K562 (cell line): ENCODE results near the gene VPS13D. TPM values are rescaled to one million over a fixed set of nuclear protein-coding genes. Genes with fewer than 3 reads are reported as not detected.

ENCODE experiments used
- ARHGAP35 ChIP-seq: fragments of 450-650 bp; IDR thresholded peaks from 2 replicates; pipeline ENCODE4 v1.6.1; 2018; ENCODE audit not compliant: partially characterized antibody
- ARNT ChIP-seq, 2 experiments: fragments of 450-650 bp; IDR thresholded peaks; 2 replicates each; pipeline ENCODE4 v1.6.1; 2016; ENCODE audit warnings: mild to moderate bottlenecking in 1 of 2
- ATF7 ChIP-seq: fragments of 450-650 bp; IDR thresholded peaks from 2 replicates; pipeline ENCODE4 v1.7.1; 2014; ENCODE audit warnings: mild to moderate bottlenecking, moderate library complexity
- CREB3 ChIP-seq: fragments of 450-650 bp; conservative IDR thresholded peaks from 2 replicates; pipeline ENCODE4 v1.6.1; 2016; ENCODE audit warnings: missing genetic modification characterization, low read depth, mild to moderate bottlenecking, missing compliant biosample characterization, moderate library complexity
- HDAC1 ChIP-seq, 2 experiments: fragments of 450-650 bp; IDR thresholded peaks; 2 replicates each; pipeline ENCODE4 v1.6.1; 2016 to 2017; ENCODE audit warnings: inconsistent platforms in 1 of 2, mild to moderate bottlenecking in 1 of 2, moderate library complexity in 1 of 2
- NFIC ChIP-seq: fragments of 450-650 bp; IDR thresholded peaks from 2 replicates; pipeline ENCODE4 v1.6.1; 2017; ENCODE audit warnings: mild to moderate bottlenecking, inconsistent platforms
- PATZ1 ChIP-seq: fragments of 250-450 bp; sonication (Bioruptor Pico); IDR thresholded peaks from 2 replicates; pipeline ENCODE4 v1.5.0; 2020; ENCODE audit warnings: mild to moderate bottlenecking, borderline replicate concordance
- PCBP1 ChIP-seq: fragments of 200-400 bp; formaldehyde crosslinking; IDR thresholded peaks from 2 replicates; pipeline ENCODE4 v1.6.1; 2018; ENCODE audit warnings: mild to moderate bottlenecking, low read depth, low read length; ENCODE audit not compliant: poor library complexity, severe bottlenecking
- POLR2AphosphoS5 ChIP-seq: IDR thresholded peaks from 2 replicates; pipeline ENCODE4 v1.6.1; 2011; ENCODE audit warnings: mild to moderate bottlenecking, low read depth, low read length, moderate library complexity; ENCODE audit not compliant: control insufficient read depth, insufficient read depth
- SMAD4 ChIP-seq: fragments of 250-450 bp; sonication (Bioruptor Pico); conservative IDR thresholded peaks from 2 replicates; pipeline ENCODE4 v1.8.0; 2021; ENCODE audit warnings: inconsistent platforms, mild to moderate bottlenecking, moderate library complexity
- TSC22D4 ChIP-seq: fragments of 450-650 bp; IDR thresholded peaks from 2 replicates; pipeline ENCODE4 v1.6.1; 2016; ENCODE audit warnings: missing genetic modification characterization, missing biosample characterization, control low read depth
- ZKSCAN1 ChIP-seq: fragments of 150-350 bp; IDR thresholded peaks from 2 replicates; pipeline ENCODE4 v1.6.1; 2016; ENCODE audit warnings: low read depth, low read length
- ZNF197 ChIP-seq: fragments of 200-800 bp; sonication (Bioruptor generic); IDR thresholded peaks from 2 replicates; pipeline ENCODE4 v1.6.1; 2016; ENCODE audit warnings: low read depth, missing genetic modification characterization, missing compliant biosample characterization
- ZNF217 ChIP-seq: sonication (generic); formaldehyde crosslinking; IDR thresholded peaks from 2 replicates; pipeline ENCODE4 v1.8.0; 2022; ENCODE audit warnings: mild to moderate bottlenecking, missing genetic modification reagents
- ZNF274 ChIP-seq: IDR thresholded peaks from 2 replicates; pipeline ENCODE4 v1.6.1; 2011; ENCODE audit warnings: low read depth, mild to moderate bottlenecking, low read length, moderate library complexity, borderline replicate concordance
- ZNF3 ChIP-seq: fragments of 250-450 bp; sonication (Bioruptor Pico); IDR thresholded peaks from 2 replicates; pipeline ENCODE4 v1.5.0; 2021; ENCODE audit warnings: mild to moderate bottlenecking, moderate library complexity
- polyA plus RNA-seq, 8 experiments: library from polyadenylated mRNA; depleted of rRNA in 4 of 8; stranded (reverse) in 5 of 8; unstranded in 3 of 8; fragments of >200 nt; fragmentation: Nextera tagmentation in 2 of 8; fragmentation: Illumina TruSeq in 1 of 8; extraction: Ambion mirVana in 2 of 8; extraction: Trizol in 1 of 8; gene quantifications; 2 replicates each; pipeline versions ENCODE4 v1.2.1 to v1.2.3, GENCODE V29; 2011 to 2014; ENCODE audit warnings: inconsistent platforms in 1 of 8, missing spikeins in 1 of 8
- total RNA-seq, 7 experiments: library from RNA; depleted of rRNA in 6 of 7; stranded (reverse); fragments of >200 nt in 6 of 7; fragmentation: Illumina TruSeq in 2 of 7; extraction: Trizol in 2 of 7; gene quantifications; 2 replicates each; pipeline versions ENCODE4 v1.2.1 to v1.2.3, GENCODE V29; 2011 to 2021; ENCODE audit warnings: low replicate concordance in 1 of 7
- TF ChIP-seq, protein P1 (sequence below): fragments of 450-650 bp; IDR thresholded peaks from 2 replicates; pipeline ENCODE4 v1.6.1; 2016; ENCODE audit warnings: borderline replicate concordance
- TF ChIP-seq, protein P2 (sequence below): fragments of 150-350 bp; IDR thresholded peaks from 2 replicates; pipeline ENCODE4 v1.6.1; 2014; ENCODE audit warnings: low read depth, mild to moderate bottlenecking, low read length, borderline replicate concordance

VPS13D gene
- total and polyA plus RNA-seq, 9 of the 15 experiments (the other 6 are each of a cell fraction or from before 2014, with no cell fraction given), result 6.1 to 51.5 (median 38.5) TPM

- TF ChIP-seq PATZ1 (no peak), ATF7 (no peak), CREB3 (tag) (no peak), NFIC (peak; percentile 43), SMAD4 (0 out of 2 replicates have a peak, but pooled peaks have one; percentile 31), PCBP1 (no peak), ARNT (IDR thresholded peaks at IDR 0.05) (0 out of 4 replicates have a peak, but pooled peaks of 1 of the 2 experiments have one; percentile 21), ZNF197 (CRISPR knock-in tag) (no peak), ZNF217 (no peak), ZNF274 (no peak), ZNF3 (CRISPR knock-in tag) (no peak), POLR2AphosphoS5 (0 out of 2 replicates have a peak, but pooled peaks have one; percentile 18), TSC22D4 (tag) (no peak), HDAC1 (IDR thresholded peaks at IDR 0.05) (peak; percentile 55 to 80; a peak in 2 of 4 replicates), ARHGAP35 (no peak), ZKSCAN1 (no peak)
- TF ChIP-seq, protein P1, sequence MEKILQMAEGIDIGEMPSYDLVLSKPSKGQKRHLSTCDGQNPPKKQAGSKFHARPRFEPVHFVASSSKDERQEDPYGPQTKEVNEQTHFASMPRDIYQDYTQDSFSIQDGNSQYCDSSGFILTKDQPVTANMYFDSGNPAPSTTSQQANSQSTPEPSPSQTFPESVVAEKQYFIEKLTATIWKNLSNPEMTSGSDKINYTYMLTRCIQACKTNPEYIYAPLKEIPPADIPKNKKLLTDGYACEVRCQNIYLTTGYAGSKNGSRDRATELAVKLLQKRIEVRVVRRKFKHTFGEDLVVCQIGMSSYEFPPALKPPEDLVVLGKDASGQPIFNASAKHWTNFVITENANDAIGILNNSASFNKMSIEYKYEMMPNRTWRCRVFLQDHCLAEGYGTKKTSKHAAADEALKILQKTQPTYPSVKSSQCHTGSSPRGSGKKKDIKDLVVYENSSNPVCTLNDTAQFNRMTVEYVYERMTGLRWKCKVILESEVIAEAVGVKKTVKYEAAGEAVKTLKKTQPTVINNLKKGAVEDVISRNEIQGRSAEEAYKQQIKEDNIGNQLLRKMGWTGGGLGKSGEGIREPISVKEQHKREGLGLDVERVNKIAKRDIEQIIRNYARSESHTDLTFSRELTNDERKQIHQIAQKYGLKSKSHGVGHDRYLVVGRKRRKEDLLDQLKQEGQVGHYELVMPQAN, result peak; percentile 38; the same call in 1 of the 2 replicates
- TF ChIP-seq, protein P2, sequence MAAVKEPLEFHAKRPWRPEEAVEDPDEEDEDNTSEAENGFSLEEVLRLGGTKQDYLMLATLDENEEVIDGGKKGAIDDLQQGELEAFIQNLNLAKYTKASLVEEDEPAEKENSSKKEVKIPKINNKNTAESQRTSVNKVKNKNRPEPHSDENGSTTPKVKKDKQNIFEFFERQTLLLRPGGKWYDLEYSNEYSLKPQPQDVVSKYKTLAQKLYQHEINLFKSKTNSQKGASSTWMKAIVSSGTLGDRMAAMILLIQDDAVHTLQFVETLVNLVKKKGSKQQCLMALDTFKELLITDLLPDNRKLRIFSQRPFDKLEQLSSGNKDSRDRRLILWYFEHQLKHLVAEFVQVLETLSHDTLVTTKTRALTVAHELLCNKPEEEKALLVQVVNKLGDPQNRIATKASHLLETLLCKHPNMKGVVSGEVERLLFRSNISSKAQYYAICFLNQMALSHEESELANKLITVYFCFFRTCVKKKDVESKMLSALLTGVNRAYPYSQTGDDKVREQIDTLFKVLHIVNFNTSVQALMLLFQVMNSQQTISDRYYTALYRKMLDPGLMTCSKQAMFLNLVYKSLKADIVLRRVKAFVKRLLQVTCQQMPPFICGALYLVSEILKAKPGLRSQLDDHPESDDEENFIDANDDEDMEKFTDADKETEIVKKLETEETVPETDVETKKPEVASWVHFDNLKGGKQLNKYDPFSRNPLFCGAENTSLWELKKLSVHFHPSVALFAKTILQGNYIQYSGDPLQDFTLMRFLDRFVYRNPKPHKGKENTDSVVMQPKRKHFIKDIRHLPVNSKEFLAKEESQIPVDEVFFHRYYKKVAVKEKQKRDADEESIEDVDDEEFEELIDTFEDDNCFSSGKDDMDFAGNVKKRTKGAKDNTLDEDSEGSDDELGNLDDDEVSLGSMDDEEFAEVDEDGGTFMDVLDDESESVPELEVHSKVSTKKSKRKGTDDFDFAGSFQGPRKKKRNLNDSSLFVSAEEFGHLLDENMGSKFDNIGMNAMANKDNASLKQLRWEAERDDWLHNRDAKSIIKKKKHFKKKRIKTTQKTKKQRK, result no peak
Observed at GRCh38 chr1:12479311-12479710, 249.5 kb downstream of the VPS13D start (continued).
